Erythroblast (primary cell): Measurements from ENCODE around the gene TRIM29.

Source experiments
- GATA1 ChIP-seq: IDR thresholded peaks from 2 replicates; pipeline ENCODE4 v1.6.1; 2011; ENCODE audit warnings: low read depth, mild to moderate bottlenecking, control low read depth, low read length, moderate library complexity
- POLR2A ChIP-seq: IDR thresholded peaks from 2 replicates; pipeline ENCODE4 v1.6.1; 2011; ENCODE audit warnings: mild to moderate bottlenecking, low read length

- no peak for TF ChIP-seq POLR2A
- TF ChIP-seq GATA1 = no peak
Measured at GRCh38 chr11:120108785-120109168, 29.1 kb downstream of the TRIM29 start.
